Measurements from ENCODE around the gene BCLAF3.

DNA sequence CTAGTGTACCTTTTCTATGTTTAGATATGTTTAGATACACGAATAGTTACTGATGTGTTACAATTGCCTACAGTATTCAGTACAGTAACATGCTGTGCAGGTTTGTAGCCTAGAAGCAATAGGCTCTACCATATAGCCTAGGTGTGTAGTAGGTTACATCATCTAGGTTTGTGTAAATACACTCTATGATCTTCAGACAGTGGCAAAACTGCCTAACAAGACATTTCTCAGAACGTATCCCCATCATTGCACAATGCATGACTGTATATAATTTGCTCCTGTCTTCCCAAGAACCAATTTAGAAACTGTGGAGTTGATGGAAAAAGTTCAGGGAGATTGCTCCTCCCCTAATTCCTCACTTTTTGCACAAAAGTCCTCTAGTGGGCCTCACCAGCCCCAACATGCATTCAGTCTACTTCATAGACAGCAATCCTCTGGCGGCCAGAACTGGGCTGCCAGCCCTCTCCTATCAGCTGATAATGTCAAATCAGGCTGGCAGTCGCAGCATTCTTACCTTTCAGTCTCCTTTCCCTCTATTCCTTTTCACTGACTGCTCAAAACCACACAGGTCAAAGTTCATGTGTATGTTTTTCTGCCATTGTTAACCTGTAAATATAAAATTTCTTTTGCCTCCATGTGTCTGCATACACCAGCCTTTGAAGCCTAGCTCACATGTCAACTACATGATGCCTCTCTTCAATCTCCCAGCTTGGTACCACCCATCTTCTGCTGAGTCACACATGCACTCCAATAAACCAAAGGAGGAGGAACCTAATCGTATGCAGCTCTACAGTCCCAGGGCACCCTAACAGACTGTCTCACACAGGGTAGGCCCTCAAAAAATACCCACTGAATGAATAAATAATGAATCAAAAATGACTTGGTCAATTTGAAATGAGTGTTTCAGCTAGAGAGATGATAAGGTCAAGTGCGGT is 32.0 kb downstream of the BCLAF3 start:
- TF ChIP-seq EZH2 (IDR thresholded peaks at IDR 0.05; ENCODE audit: insufficient read depth, poor library complexity, severe bottlenecking) (no peak), EZH2phosphoT487 (IDR thresholded peaks at IDR 0.05; ENCODE audit: insufficient read depth, low read depth) (no peak)
